HL-60 (cell line): ENCODE measurements around the gene AHCY.

ENCODE experiments used
- DNase-seq, 2 experiments: peaks; one replicate each; pipeline ENCODE4 v3.0.0-alpha.2; 2010 to 2020; ENCODE audit warnings: low read depth in 1 of 2, low spot score in 1 of 2
- H3K27ac ChIP-seq: fragments of 250-450 bp; sonication (Bioruptor Pico); replicated peaks from 2 replicates; pipeline ENCODE4 v1.5.1; 2020; ENCODE audit warnings: mild to moderate bottlenecking, moderate library complexity
- H3K27me3 ChIP-seq: fragments of 250-450 bp; sonication (Bioruptor Pico); 2 replicates; pipeline ENCODE4 v1.5.1; 2021; ENCODE audit warnings: mild to moderate bottlenecking, moderate library complexity; ENCODE audit not compliant: insufficient read depth, poor library complexity, severe bottlenecking
- H3K4me3 ChIP-seq: replicated peaks from 2 replicates; pipeline ENCODE4 v1.5.1; 2011; ENCODE audit warnings: mild to moderate bottlenecking, control low read depth, low read length; ENCODE audit not compliant: insufficient read depth
- CTCF ChIP-seq: IDR thresholded peaks from one replicate; pipeline ENCODE4 v1.5.1; 2011; ENCODE audit warnings: low read length, control low read depth, inconsistent platforms; ENCODE audit not compliant: insufficient read depth
- GABPA ChIP-seq: IDR thresholded peaks from 2 replicates; pipeline ENCODE4 v1.6.1; 2012; ENCODE audit warnings: low read depth
- POLR2AphosphoS5 ChIP-seq: IDR thresholded peaks from 2 replicates; pipeline ENCODE4 v1.6.1; 2012; ENCODE audit warnings: low read depth
- REST ChIP-seq: IDR thresholded peaks from 2 replicates; pipeline ENCODE4 v1.6.1; 2012; ENCODE audit warnings: low read depth; ENCODE audit not compliant: insufficient replicate concordance
- SPI1 ChIP-seq: IDR thresholded peaks from 2 replicates; pipeline ENCODE4 v1.6.1; 2012; ENCODE audit warnings: low read depth, mild to moderate bottlenecking, borderline replicate concordance

Gene AHCY

GRCh38 chr20:34271956-34272355 lies 31.2 kb downstream of the AHCY start:
- TF ChIP-seq GABPA = no peak
- TF ChIP-seq SPI1 = no peak
- TF ChIP-seq CTCF = no peak
- no peak for TF ChIP-seq REST
- TF ChIP-seq POLR2AphosphoS5 = no peak
- Histone ChIP-seq H3K27me3 (no peaks in the 10 kb centered on the region), H3K27ac (no peak overlapping the region), H3K4me3 (no peak overlapping the region)
- DNase-seq = no peak

- H3K27ac ChIP-seq = no peak overlapping the region; the same call in 1 of the 2 replicates
- TF ChIP-seq GABPA (no peak), CTCF (no peak), SPI1 (no peak), POLR2AphosphoS5 (no peak), REST (no peak)
These were observed 33.0 kb downstream of the AHCY start for GRCh38 chr20:34269996-34270627.

GRCh38 chr20:34268851-34269636 lies 34.1 kb downstream of the AHCY start:
- no peaks in the 10 kb centered on the region for H3K27me3 ChIP-seq
- TF ChIP-seq SPI1 = no peak
- TF ChIP-seq POLR2AphosphoS5 = no peak
- TF ChIP-seq GABPA = no peak
- TF ChIP-seq CTCF = no peak
- TF ChIP-seq REST = no peak
- H3K4me3 ChIP-seq = no peak overlapping the region
- DNase-seq = no peak
- no peak overlapping the region for H3K27ac ChIP-seq

More at GRCh38 chr20:34269996-34270627, 33.0 kb downstream of the AHCY start:
- Histone ChIP-seq H3K27me3 (no peaks in the 10 kb centered on the region), H3K4me3 (no peak overlapping the region)
- DNase-seq = no peak
